Fibroblast of lung (primary cell): ENCODE results near the gene RPL19.

Experiments
- CTCF ChIP-seq, 2 donors: IDR thresholded peaks in 1 of 2; conservative IDR thresholded peaks in 1 of 2; 1 replicate in 1 of 2; 2 replicates in 1 of 2; pipeline ENCODE4 v1.5.1; 2011 to 2012; ENCODE audit warnings: low read length in 2 of 2, control low read depth in 1 of 2, inconsistent platforms in 1 of 2, low read depth in 1 of 2, mild to moderate bottlenecking in 1 of 2
- EZH2 ChIP-seq: IDR thresholded peaks from 2 replicates; pipeline ENCODE4 v1.5.1; 2012; ENCODE audit warnings: low read length, control low read depth, mild to moderate bottlenecking; ENCODE audit errors: missing control alignments

GRCh38 chr17:39238311-39238972 lies 38.4 kb downstream of the RPL19 start:
- TF ChIP-seq CTCF (conservative IDR thresholded peaks at IDR 0.05 in 1 of 2, IDR thresholded peaks at IDR 0.05 in 1 of 2; ENCODE audit: low read depth in 1 of 2, low read length in 2 of 2) (no peak), EZH2 (no peak)
